Cardiac muscle cell (in vitro differentiated cells and primary cell): ENCODE data around the gene TPD52L2. TPM values are rescaled to one million over a fixed set of nuclear protein-coding genes. Genes with fewer than 3 reads are reported as not detected.

Source experiments
- DNase-seq, 2 donors: peaks; one replicate each; pipeline versions ENCODE4 v3.0.0 to v3.0.0-alpha.2; 2010 to 2017; ENCODE audit warnings: low read depth in 1 of 2, low spot score in 1 of 2
- H3K27ac ChIP-seq: fragments of 200-600 bp; sonication (generic); 2 replicates; pipeline ENCODE4 v1.5.1; 2016
- H3K27me3 ChIP-seq: fragments of 200-600 bp; sonication (generic); 2 replicates; pipeline ENCODE4 v1.6.0; 2016; ENCODE audit warnings: control low read depth
- H3K36me3 ChIP-seq: fragments of 200-600 bp; sonication (generic); 2 replicates; pipeline ENCODE4 v1.5.1; 2016; ENCODE audit warnings: control low read depth
- H3K4me1 ChIP-seq: fragments of 200-600 bp; sonication (generic); 2 replicates; pipeline ENCODE4 v1.8.1; 2017; ENCODE audit warnings: low read depth, mild to moderate bottlenecking, mixed run types
- H3K4me3 ChIP-seq: fragments of 200-600 bp; sonication (generic); 2 replicates; pipeline ENCODE4 v1.5.1; 2016; ENCODE audit warnings: mild to moderate bottlenecking
- H3K9me3 ChIP-seq: fragments of 200-600 bp; sonication (generic); 2 replicates; pipeline ENCODE4 v1.5.1; 2017; ENCODE audit warnings: low read depth, mild to moderate bottlenecking, control low read depth
- polyA plus RNA-seq: library from polyadenylated mRNA; unstranded; fragments of >200 nt; fragmentation: Nextera tagmentation; extraction: Ambion mirVana; gene quantifications from 2 replicates; pipeline ENCODE4 v1.2.1, GENCODE V29; 2016
- total RNA-seq: library from RNA; depleted of rRNA; stranded (reverse); fragments of >200 nt; gene quantifications from 2 replicates; pipeline ENCODE4 v1.2.3, GENCODE V29; 2016
- TF ChIP-seq, protein P1 (sequence below): IDR thresholded peaks from 2 replicates; pipeline ENCODE4 v1.5.1; 2012; ENCODE audit warnings: low read depth, mild to moderate bottlenecking, low read length

Gene TPD52L2
- total and polyA plus RNA-seq, 2 experiments from 2014 or later, result 103 to 114 TPM

- no peak for DNase-seq
- TF ChIP-seq, protein P1, sequence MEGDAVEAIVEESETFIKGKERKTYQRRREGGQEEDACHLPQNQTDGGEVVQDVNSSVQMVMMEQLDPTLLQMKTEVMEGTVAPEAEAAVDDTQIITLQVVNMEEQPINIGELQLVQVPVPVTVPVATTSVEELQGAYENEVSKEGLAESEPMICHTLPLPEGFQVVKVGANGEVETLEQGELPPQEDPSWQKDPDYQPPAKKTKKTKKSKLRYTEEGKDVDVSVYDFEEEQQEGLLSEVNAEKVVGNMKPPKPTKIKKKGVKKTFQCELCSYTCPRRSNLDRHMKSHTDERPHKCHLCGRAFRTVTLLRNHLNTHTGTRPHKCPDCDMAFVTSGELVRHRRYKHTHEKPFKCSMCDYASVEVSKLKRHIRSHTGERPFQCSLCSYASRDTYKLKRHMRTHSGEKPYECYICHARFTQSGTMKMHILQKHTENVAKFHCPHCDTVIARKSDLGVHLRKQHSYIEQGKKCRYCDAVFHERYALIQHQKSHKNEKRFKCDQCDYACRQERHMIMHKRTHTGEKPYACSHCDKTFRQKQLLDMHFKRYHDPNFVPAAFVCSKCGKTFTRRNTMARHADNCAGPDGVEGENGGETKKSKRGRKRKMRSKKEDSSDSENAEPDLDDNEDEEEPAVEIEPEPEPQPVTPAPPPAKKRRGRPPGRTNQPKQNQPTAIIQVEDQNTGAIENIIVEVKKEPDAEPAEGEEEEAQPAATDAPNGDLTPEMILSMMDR, result no peak
- Histone ChIP-seq H3K4me1 (no peaks in the 10 kb centered on the region), H3K36me3 (peaks cover 23% of the 10 kb centered on the region), H3K4me3 (no peak overlapping the region), H3K27ac (no peak overlapping the region), H3K9me3 (no peaks in the 10 kb centered on the region), H3K27me3 (no peaks in the 10 kb centered on the region)
Measured at GRCh38 chr20:63890616-63891015, 25.5 kb downstream of the TPD52L2 start.

DNA sequence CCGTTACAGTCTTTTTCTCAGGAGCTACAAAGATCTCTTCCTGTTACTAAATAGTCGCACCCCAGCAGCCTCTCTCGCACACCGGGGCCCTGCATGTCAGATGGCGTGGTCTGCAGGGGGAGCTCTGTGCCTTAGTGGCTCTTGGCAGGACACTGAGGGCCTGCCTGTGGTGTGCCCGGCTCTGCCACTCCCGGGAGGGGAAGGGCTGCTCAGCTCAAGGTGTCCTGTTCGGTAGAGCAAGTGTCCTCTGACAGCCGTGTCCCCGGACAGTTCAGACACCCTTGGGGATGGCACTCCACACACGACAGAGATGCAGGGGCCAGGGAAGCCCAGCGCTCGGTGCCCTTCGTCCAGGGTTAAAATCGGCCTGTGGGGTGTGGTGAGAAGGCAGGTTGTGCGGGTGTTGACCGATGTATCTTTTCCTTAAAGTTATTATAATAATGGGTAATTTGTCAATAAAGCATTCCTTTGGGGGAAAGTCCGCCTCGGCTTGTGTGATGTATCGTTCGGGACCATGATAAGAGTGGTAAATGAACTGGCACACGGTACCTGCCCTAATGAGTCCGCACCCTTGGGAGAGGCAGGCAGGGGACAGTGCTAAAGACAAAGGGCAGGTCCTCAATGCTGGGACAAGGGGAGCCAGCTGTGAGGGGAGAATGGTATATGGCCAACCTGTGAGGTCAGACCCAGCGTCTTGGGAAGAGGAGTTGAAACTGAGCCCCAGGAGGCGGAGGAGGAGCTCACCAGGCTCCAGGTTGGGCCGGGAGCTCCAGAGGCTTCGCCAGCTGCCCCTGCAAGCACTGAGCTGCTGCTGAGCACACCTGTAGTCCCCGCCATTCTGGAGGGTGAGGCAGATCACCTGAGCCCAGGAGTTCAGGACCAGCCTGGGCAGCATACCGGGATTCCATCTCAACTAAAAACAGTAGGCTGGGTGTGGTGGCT lies 26.3 kb downstream of the TPD52L2 start:
- H3K27ac ChIP-seq, result no peak overlapping the region

GRCh38 chr20:63892402-63892801 lies 27.3 kb downstream of the TPD52L2 start:
- Histone ChIP-seq H3K27me3 (no peaks in the 10 kb centered on the region), H3K9me3 (no peaks in the 10 kb centered on the region), H3K36me3 (peaks cover 20% of the 10 kb centered on the region), H3K4me3 (no peak overlapping the region), H3K4me1 (peaks cover 12% of the 10 kb centered on the region), H3K27ac (no peak overlapping the region)
- no peak for DNase-seq
- TF ChIP-seq, protein P1, result no peak

More for the DNA sequence above, 26.3 kb downstream of the TPD52L2 start:
- H3K4me1 ChIP-seq, result peaks cover 6% of the 10 kb centered on the region
- no peaks in the 10 kb centered on the region for H3K9me3 ChIP-seq
- H3K4me3 ChIP-seq, result no peak overlapping the region
- H3K27me3 ChIP-seq, result no peaks in the 10 kb centered on the region
- TF ChIP-seq, protein P1, result no peak
- peaks cover 23% of the 10 kb centered on the region for H3K36me3 ChIP-seq
- no peak for DNase-seq

GRCh38 chr20:63893999-63894357 lies 28.9 kb downstream of the TPD52L2 start:
- Histone ChIP-seq H3K27ac (no peak overlapping the region), H3K4me1 (peaks cover 12% of the 10 kb centered on the region), H3K27me3 (no peaks in the 10 kb centered on the region), H3K4me3 (peak overlapping the region; percentile 55), H3K9me3 (no peaks in the 10 kb centered on the region), H3K36me3 (peaks cover 16% of the 10 kb centered on the region)
- no peak for DNase-seq
- TF ChIP-seq, protein P1, result no peak

- Histone ChIP-seq H3K9me3 (no peaks in the 10 kb centered on the region), H3K4me1 (peaks cover 12% of the 10 kb centered on the region), H3K4me3 (peak within 1 kb of the TSS; percentile 55), H3K27me3 (no peaks in the 10 kb centered on the region), H3K36me3 (peaks cover 15% of the 10 kb centered on the region), H3K27ac (peak within 1 kb of the TSS; percentile 44)
- peak; percentile 94 to 95 for DNase-seq
- TF ChIP-seq, protein P1, result no peak
Measured at GRCh38 chr20:63894358-63895201, 29.5 kb downstream of the TPD52L2 start, which contains the start of gene DNAJC5. TSS of gene DNAJC5 (plus strand) at chr20:63895126. CDS start at chr20:63928346, 33,220 bp downstream.
